HEK293T (cell line): ENCODE results near the gene CPNE8.

Experiments used
- CTCF ChIA-PET: fragments of 350-600 bp; formaldehyde crosslinking; extraction: SDS; loops from one replicate; lab custom pipeline; 2021; ENCODE audit warnings: antibody characterized with exemption, inconsistent platforms; lab: Yijun Ruan, JAX
- POLR2A ChIA-PET: fragments of 350-600 bp; formaldehyde crosslinking; extraction: SDS; loops from one replicate; lab custom pipeline; 2020; ENCODE audit warnings: antibody characterized with exemption, inconsistent platforms; lab: Yijun Ruan, JAX
- DNase-seq: peaks from one replicate; pipeline ENCODE4 v3.0.0; 2012; ENCODE audit warnings: mixed read lengths; ENCODE audit errors: extremely low spot score
- ARNT ChIP-seq: fragments of 450-650 bp; IDR thresholded peaks from 2 replicates; pipeline ENCODE4 v1.6.1; 2017; ENCODE audit warnings: mild to moderate bottlenecking
- BHLHE40 ChIP-seq: fragments of 450-650 bp; IDR thresholded peaks from 2 replicates; pipeline ENCODE4 v1.6.1; 2016; ENCODE audit warnings: mild to moderate bottlenecking, moderate library complexity, borderline replicate concordance
- CTBP1 ChIP-seq: fragments of 450-650 bp; IDR thresholded peaks from 2 replicates; pipeline ENCODE4 v1.6.1; 2016; ENCODE audit warnings: borderline replicate concordance
- ELF4 ChIP-seq: fragments of 450-650 bp; IDR thresholded peaks from 2 replicates; pipeline ENCODE4 v1.6.1; 2017; ENCODE audit warnings: antibody characterized with exemption
- FOXA1 ChIP-seq: fragments of 450-650 bp; IDR thresholded peaks from 2 replicates; pipeline ENCODE4 v1.6.1; 2016; ENCODE audit warnings: mild to moderate bottlenecking
- FOXK2 ChIP-seq: fragments of 450-650 bp; IDR thresholded peaks from 2 replicates; pipeline ENCODE4 v1.6.1; 2016; ENCODE audit warnings: mild to moderate bottlenecking
- FOXM1 ChIP-seq: fragments of 450-650 bp; IDR thresholded peaks from 2 replicates; pipeline ENCODE4 v1.6.1; 2017; ENCODE audit warnings: mild to moderate bottlenecking, borderline replicate concordance
- HDGF ChIP-seq: fragments of 450-650 bp; IDR thresholded peaks from 2 replicates; pipeline ENCODE4 v1.6.1; 2017; ENCODE audit warnings: antibody characterized with exemption, borderline replicate concordance
- L3MBTL2 ChIP-seq: fragments of 450-650 bp; conservative IDR thresholded peaks from 2 replicates; pipeline ENCODE4 v1.6.1; 2016; ENCODE audit warnings: mild to moderate bottlenecking
- LEF1 ChIP-seq: fragments of 450-650 bp; IDR thresholded peaks from 2 replicates; pipeline ENCODE4 v1.6.1; 2017; ENCODE audit warnings: mild to moderate bottlenecking, borderline replicate concordance
- NFRKB ChIP-seq: fragments of 450-650 bp; IDR thresholded peaks from 2 replicates; pipeline ENCODE4 v1.6.1; 2016; ENCODE audit warnings: mild to moderate bottlenecking, moderate library complexity
- PKNOX1 ChIP-seq: fragments of 450-650 bp; IDR thresholded peaks from 2 replicates; pipeline ENCODE4 v1.6.1; 2016
- SP1 ChIP-seq: fragments of 450-650 bp; IDR thresholded peaks from 2 replicates; pipeline ENCODE4 v1.6.1; 2017
- SUZ12 ChIP-seq: fragments of 450-650 bp; IDR thresholded peaks from 2 replicates; pipeline ENCODE4 v1.6.1; 2016; ENCODE audit warnings: mild to moderate bottlenecking
- TARDBP ChIP-seq: fragments of 450-650 bp; IDR thresholded peaks from 2 replicates; pipeline ENCODE4 v1.6.1; 2016
- ZNF384 ChIP-seq: fragments of 450-650 bp; IDR thresholded peaks from 2 replicates; pipeline ENCODE4 v1.6.1; 2016

Gene CPNE8

DNA sequence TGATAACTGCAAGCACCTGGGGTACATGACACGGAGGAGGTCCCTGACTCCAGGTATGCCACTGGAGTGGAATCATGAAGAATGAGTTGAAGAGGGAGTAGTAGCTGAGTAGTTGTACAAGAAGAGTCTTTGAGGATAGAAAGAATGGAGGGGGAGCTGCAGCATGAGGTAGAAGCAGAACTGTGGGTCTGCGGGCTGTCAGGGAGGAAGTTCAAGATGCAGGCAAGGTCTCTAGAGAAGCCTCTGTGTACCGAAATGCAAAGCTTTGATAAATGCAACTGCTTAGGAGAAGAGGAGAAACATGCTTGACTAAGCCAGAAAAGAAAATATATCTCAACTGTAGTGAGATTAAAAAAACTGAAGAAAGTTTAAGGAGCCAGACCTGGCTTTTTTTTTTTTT, 91.5 kb downstream of the CPNE8 start:
- CTCF ChIA-PET = interaction anchor here (1.1 kb wide), 1 partner anchor 93 kb away, joined by 3 read pairs; no protein-coding TSS in a partner anchor
- POLR2A ChIA-PET = no interaction called here
- DNase-seq = no peak
- no peak for TF ChIP-seq BHLHE40
- TF ChIP-seq ARNT = no peak
- TF ChIP-seq NFRKB = no peak
- no peak for TF ChIP-seq LEF1
- no peak for TF ChIP-seq SUZ12
- TF ChIP-seq HDGF = no peak
- no peak for TF ChIP-seq FOXK2
- no peak for TF ChIP-seq FOXA1
- no peak for TF ChIP-seq ZNF384
- no peak for TF ChIP-seq CTBP1
- TF ChIP-seq TARDBP = no peak
- no peak for TF ChIP-seq PKNOX1
- no peak for TF ChIP-seq ELF4
- TF ChIP-seq L3MBTL2 = no peak
- no peak for TF ChIP-seq FOXM1
- no peak for TF ChIP-seq SP1

GRCh38 chr12:38811814-38812356, 93.5 kb downstream of the CPNE8 start:
- TF ChIP-seq HDGF (no peak), TARDBP (no peak), CTBP1 (no peak), SP1 (no peak), FOXK2 (no peak), BHLHE40 (no peak), L3MBTL2 (no peak), ZNF384 (no peak), LEF1 (no peak), ELF4 (no peak), SUZ12 (no peak), FOXM1 (no peak), FOXA1 (no peak), ARNT (no peak), NFRKB (no peak), PKNOX1 (no peak)
- CTCF ChIA-PET = no interaction called here
- POLR2A ChIA-PET = no interaction called here
- DNase-seq = no peak

DNA sequence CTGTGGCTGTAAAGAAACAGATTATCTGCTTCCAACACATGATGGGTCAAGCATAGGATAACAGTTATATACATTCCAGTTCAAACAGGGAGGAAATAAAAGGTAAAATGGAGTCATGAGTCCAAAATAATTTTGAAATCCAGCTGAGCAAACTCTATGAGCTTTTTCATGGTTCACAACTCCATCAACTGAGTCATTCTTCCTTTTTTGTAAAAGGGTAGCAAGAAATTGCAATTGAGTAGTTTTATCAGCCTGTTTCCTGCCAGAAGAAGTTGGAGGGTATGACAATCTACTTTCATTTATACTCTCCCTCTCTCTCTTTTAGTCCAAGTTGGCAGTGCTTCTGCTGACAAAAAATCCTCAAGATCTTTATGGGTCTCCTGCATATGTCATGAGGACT, 95.6 kb downstream of the CPNE8 start:
- ChIA-PET CTCF (no interaction called here), POLR2A (no interaction called here)
- TF ChIP-seq SUZ12 = no peak
- no peak for TF ChIP-seq ZNF384
- DNase-seq = no peak

DNA sequence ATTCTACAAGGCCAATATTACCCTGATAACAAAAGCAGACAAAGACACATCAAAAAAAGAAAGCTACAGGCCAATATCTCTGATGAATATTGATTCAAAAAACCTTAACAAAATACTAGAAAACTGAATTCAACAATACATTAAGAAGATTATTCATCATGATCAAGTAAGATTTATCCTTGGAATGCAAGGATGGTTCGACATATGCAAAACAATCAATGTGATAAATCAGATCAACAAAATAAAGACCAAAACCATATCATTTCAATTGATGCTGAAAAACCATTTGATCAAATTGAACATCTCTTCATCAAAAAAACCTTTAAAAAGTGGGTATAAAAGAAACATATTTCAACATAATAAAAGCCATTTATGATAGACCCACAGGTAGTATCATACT, 117.3 kb downstream of the CPNE8 start:
- ChIA-PET POLR2A (no interaction called here), CTCF (no interaction called here)
- TF ChIP-seq HDGF (no peak), FOXA1 (no peak), TARDBP (no peak), NFRKB (no peak), ARNT (no peak), CTBP1 (no peak), FOXK2 (no peak), ELF4 (no peak), BHLHE40 (no peak), PKNOX1 (no peak), FOXM1 (no peak), SP1 (no peak), LEF1 (no peak), L3MBTL2 (no peak), ZNF384 (no peak), SUZ12 (no peak)
- no peak for DNase-seq

GRCh38 chr12:38785381-38785780, 120.0 kb downstream of the CPNE8 start:
- ChIA-PET POLR2A (no interaction called here), CTCF (no interaction called here)

GRCh38 chr12:38783304-38783703, 122.1 kb downstream of the CPNE8 start:
- no peak for TF ChIP-seq ELF4
- TF ChIP-seq ZNF384 = no peak
- no peak for TF ChIP-seq FOXA1
- TF ChIP-seq SP1 = no peak
- TF ChIP-seq PKNOX1 = no peak
- TF ChIP-seq LEF1 = no peak
- TF ChIP-seq CTBP1 = no peak
- TF ChIP-seq SUZ12 = no peak
- no peak for TF ChIP-seq NFRKB
- TF ChIP-seq HDGF = no peak
- no peak for TF ChIP-seq L3MBTL2
- TF ChIP-seq FOXK2 = no peak
- no peak for TF ChIP-seq FOXM1
- no peak for TF ChIP-seq TARDBP
- DNase-seq = no peak
- ChIA-PET POLR2A (no interaction called here), CTCF (no interaction called here)

More at GRCh38 chr12:38785381-38785780, 120.0 kb downstream of the CPNE8 start:
- DNase-seq = no peak
- TF ChIP-seq NFRKB (no peak), ZNF384 (no peak), FOXK2 (no peak), L3MBTL2 (no peak), SP1 (no peak)

DNA sequence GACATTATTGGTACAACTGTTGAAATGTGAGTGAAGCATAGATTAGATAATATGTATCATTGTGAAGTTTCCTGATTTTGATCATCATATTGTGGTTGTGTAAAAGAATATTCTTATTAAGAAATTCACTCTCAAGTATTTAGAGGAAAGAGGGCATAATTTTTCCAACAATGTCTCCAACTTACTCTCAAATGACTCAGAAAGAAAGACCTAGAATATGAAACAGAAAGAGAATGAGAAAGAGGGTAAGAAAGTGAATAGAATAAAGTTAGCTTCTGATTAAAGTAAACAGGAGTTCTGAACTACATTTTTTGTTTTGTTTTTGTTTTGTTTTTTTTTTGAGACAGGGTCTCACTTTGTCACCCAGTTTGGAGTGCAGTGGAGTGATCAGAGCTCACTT, 123.0 kb downstream of the CPNE8 start:
- TF ChIP-seq FOXK2 = no peak
- TF ChIP-seq FOXA1 = no peak
- TF ChIP-seq ZNF384 = no peak
- TF ChIP-seq LEF1 = no peak
- TF ChIP-seq ARNT = no peak
- no peak for TF ChIP-seq NFRKB
- TF ChIP-seq CTBP1 = no peak
- TF ChIP-seq BHLHE40 = no peak
- TF ChIP-seq SUZ12 = no peak
- no peak for TF ChIP-seq SP1
- TF ChIP-seq ELF4 = no peak
- no peak for TF ChIP-seq TARDBP
- no peak for TF ChIP-seq PKNOX1
- no peak for TF ChIP-seq FOXM1
- TF ChIP-seq L3MBTL2 = no peak
- DNase-seq = no peak
- CTCF ChIA-PET = no interaction called here
- POLR2A ChIA-PET = no interaction called here
